Right atrium auricular region (tissue), 2 donors: Measurements from ENCODE around the gene PDE3B. TPM values are rescaled to one million over a fixed set of nuclear protein-coding genes. Genes with fewer than 3 reads are reported as not detected.
"Not testable (repeated sequence)": the region's sequence is repeated elsewhere in the genome, so short reads cannot be mapped to it uniquely, and the experiment has no call there.

ENCODE experiments used
- DNase-seq: peaks from one replicate; pipeline ENCODE4 v3.0.0-alpha.2; 2019; ENCODE audit warnings: low spot score
- H3K27ac ChIP-seq, 2 donors: fragments of 200-600 bp; sonication (generic); 1 replicate in 1 of 2; 2 replicates in 1 of 2; pipeline ENCODE4 v1.5.1; 2016 to 2019
- H3K27me3 ChIP-seq, 2 donors: fragments of 200-600 bp; sonication (generic); one replicate each; pipeline versions ENCODE4 v1.5.1 to v1.6.0; 2017 to 2019
- H3K36me3 ChIP-seq: fragments of 200-600 bp; sonication (generic); one replicate; pipeline ENCODE4 v1.5.1; 2016
- H3K4me1 ChIP-seq, 2 donors: fragments of 200-600 bp; sonication (generic); one replicate each; pipeline versions ENCODE4 v1.5.1 to v1.6.0; 2017 to 2019
- H3K4me3 ChIP-seq, 2 donors: fragments of 200-600 bp; sonication (generic); 1 replicate in 1 of 2; 2 replicates in 1 of 2; pipeline ENCODE4 v1.5.1; 2017 to 2019; ENCODE audit warnings: mild to moderate bottlenecking in 1 of 2, moderate library complexity in 1 of 2
- H3K9me3 ChIP-seq, 2 donors: fragments of 200-600 bp; sonication (generic); one replicate each; pipeline ENCODE4 v1.5.1; 2019
- total RNA-seq, 2 donors: library from RNA; depleted of rRNA; stranded (reverse); fragments of >200 nt; gene quantifications; one replicate each; pipeline ENCODE4 v1.1.0, GENCODE V29; 2016
- TF ChIP-seq, protein P1 (sequence below), 2 donors: fragments of 200-600 bp; sonication (generic); IDR thresholded peaks; one replicate each; pipeline ENCODE4 v1.5.1; 2019; ENCODE audit warnings: antibody characterized with exemption in 2 of 2

Gene PDE3B
- total RNA-seq, 2 donors from 2014 or later: 13.9 to 15.3 TPM

DNA sequence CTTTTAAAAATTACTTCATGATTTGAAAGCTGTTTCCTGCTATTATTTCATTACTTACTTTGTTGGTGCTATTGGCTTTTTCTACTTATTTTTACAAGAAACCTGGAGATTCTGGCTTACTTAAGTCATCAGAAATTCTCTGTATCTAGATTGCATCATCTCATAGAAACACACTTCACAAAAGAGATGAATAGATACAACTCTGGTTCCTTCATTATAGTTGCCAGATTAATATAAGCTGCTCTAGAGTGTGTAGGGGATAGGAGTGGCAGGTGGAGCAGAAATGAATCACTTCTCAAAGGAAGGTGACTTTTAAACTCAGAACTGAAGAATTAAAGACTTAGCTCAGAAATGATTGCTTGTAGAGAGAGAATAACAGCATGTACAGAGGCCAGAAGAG lies 228.4 kb downstream of the PDE3B start:
- Histone ChIP-seq H3K36me3 (no peaks in the 10 kb centered on the region), H3K9me3 (no peaks in the 10 kb centered on the region), H3K4me3 (no peak overlapping the region), H3K27me3 (no peaks in the 10 kb centered on the region), H3K27ac (no peak overlapping the region), H3K4me1 (no peaks in the 10 kb centered on the region)
- TF ChIP-seq, protein P1, sequence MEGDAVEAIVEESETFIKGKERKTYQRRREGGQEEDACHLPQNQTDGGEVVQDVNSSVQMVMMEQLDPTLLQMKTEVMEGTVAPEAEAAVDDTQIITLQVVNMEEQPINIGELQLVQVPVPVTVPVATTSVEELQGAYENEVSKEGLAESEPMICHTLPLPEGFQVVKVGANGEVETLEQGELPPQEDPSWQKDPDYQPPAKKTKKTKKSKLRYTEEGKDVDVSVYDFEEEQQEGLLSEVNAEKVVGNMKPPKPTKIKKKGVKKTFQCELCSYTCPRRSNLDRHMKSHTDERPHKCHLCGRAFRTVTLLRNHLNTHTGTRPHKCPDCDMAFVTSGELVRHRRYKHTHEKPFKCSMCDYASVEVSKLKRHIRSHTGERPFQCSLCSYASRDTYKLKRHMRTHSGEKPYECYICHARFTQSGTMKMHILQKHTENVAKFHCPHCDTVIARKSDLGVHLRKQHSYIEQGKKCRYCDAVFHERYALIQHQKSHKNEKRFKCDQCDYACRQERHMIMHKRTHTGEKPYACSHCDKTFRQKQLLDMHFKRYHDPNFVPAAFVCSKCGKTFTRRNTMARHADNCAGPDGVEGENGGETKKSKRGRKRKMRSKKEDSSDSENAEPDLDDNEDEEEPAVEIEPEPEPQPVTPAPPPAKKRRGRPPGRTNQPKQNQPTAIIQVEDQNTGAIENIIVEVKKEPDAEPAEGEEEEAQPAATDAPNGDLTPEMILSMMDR (IDR thresholded peaks at IDR 0.05): no peak
- DNase-seq: no peak

DNA sequence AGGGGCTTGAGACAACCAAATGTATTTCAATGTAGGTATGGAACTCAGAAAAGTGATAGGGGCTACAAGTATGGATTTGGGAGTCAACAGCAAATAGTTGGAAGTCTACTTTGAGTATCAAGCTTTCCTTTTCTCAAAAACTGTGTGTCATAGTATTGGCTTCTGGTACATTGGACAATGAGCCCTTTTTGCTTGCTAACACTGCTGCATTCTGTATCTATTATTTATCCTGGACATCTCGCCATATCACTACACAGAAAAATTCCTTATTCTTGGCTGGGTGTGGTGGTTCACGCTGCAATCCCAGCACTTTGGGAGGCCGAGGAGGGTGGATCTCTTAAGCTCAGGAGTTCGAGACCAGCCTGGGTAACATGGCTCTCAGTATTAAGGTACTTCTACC lies 230.0 kb downstream of the PDE3B start:
- Histone ChIP-seq H3K9me3 (no peaks in the 10 kb centered on the region), H3K36me3 (peaks cover 5% of the 10 kb centered on the region), H3K27me3 (no peaks in the 10 kb centered on the region), H3K27ac (no peak overlapping the region), H3K4me1 (no peaks in the 10 kb centered on the region), H3K4me3 (no peak overlapping the region)
- TF ChIP-seq, protein P1 (IDR thresholded peaks at IDR 0.05): no peak
- no peak for DNase-seq

DNA sequence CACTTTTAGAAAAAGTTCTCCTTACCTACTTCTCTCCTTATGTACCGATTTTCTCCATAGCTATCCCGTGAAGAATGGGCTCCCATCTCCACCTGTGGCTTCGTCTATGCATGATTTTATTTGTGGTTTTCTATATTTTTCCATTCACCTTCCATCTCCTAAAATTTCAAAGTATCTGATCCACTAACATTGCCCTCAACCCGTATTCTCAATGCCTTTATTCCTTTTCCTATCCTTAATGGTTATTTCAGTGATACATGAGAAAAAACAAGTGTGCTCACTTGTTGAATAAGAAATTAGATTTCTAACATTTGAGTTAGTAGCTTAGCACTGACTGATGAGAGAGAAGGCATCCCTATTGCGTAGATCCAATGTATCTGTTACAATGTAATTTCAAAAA lies 231.6 kb downstream of the PDE3B start:
- Histone ChIP-seq H3K27ac (no peak overlapping the region), H3K9me3 (no peaks in the 10 kb centered on the region), H3K27me3 (no peaks in the 10 kb centered on the region), H3K4me1 (no peaks in the 10 kb centered on the region), H3K4me3 (no peak overlapping the region), H3K36me3 (peaks cover 14% of the 10 kb centered on the region)
- TF ChIP-seq, protein P1 (IDR thresholded peaks at IDR 0.05): no peak
- DNase-seq: no peak

DNA sequence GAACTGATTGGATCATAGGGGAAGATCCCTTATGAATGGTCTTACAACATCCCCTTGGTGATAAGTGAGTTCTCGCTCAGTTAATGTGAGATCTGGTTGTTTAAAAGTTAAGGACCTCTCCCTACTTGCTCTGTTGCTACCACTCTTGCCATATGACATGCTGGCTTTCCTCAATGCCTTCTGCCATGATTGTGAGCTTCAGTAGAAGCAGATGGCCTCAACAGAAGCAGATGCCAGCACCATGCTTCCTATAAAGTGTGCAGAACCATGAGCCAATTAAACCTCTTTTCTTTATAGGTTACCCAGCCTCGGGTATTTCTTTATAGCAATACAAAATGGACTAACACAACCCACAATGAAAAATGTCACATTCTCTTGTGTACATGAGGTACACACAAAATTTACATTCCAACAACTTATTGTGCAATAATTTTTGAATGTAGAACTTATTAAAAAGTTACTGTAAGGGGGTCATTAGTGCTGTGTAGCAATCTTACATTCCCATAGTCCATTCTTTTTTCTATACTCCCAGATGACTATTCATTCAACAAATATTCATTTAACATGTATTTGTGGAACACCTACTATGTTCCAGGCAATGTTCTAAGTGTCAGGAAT lies 238.1 kb downstream of the PDE3B start:
- Histone ChIP-seq H3K27me3 (no peaks in the 10 kb centered on the region), H3K27ac (no peak overlapping the region), H3K36me3 (peaks cover 14% of the 10 kb centered on the region), H3K4me1 (no peaks in the 10 kb centered on the region), H3K4me3 (no peak overlapping the region), H3K9me3 (no peaks in the 10 kb centered on the region)
- TF ChIP-seq, protein P1 (IDR thresholded peaks at IDR 0.05): no peak
- DNase-seq: no peak

DNA sequence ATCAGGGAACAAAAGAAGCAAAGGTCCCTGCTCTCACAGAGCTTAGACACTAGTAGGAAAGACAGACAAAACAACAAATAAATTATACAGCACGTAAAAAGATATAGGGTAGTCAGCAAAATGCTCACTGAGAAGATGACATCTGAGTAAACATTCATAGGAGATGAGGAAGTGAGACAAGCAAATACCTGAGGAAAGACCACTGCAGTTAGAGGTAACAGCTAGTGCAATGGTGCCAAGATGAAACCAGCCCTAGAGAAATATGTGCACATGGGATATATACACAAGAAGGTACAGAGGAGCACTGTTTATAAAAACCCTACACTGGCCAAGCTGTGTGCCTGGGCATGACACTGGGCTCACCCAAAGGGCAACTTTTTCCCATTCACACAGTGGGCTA lies 238.6 kb downstream of the PDE3B start:
- TF ChIP-seq, protein P1 (IDR thresholded peaks at IDR 0.05): no peak
- Histone ChIP-seq H3K27ac (no peak overlapping the region), H3K4me3 (no peak overlapping the region), H3K36me3 (peaks cover 14% of the 10 kb centered on the region), H3K4me1 (no peaks in the 10 kb centered on the region), H3K9me3 (no peaks in the 10 kb centered on the region), H3K27me3 (no peaks in the 10 kb centered on the region)
- no peak for DNase-seq

DNA sequence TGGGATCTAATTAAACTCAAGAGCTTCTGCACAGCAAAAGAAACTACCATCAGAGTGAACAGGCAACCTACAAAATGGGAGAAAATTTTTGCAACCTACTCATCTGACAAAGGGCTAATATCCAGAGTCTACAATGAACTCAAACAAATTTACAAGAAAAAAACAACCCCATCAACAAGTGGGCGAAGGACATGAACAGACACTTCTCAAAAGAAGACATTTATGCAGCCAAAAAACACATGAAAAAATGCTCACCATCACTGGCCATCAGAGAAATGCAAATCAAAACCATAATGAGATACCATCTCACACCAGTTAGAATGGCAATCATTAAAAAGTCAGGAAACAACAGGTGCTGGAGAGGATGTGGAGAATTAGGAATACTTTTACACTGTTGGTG lies 240.1 kb downstream of the PDE3B start:
- not testable (repeated sequence) for H3K27me3 ChIP-seq, H3K9me3 ChIP-seq, H3K4me1 ChIP-seq, H3K27ac ChIP-seq, DNase-seq, H3K4me3 ChIP-seq, H3K36me3 ChIP-seq
